Measurements from ENCODE around the gene ZNRF3. TPM values are rescaled to one million over a fixed set of nuclear protein-coding genes. Genes with fewer than 3 reads are reported as not detected.

ZNRF3 gene
- total and polyA plus RNA-seq, 8 donors, result 2.4 to 6.8 (median 3.9) TPM

DNA sequence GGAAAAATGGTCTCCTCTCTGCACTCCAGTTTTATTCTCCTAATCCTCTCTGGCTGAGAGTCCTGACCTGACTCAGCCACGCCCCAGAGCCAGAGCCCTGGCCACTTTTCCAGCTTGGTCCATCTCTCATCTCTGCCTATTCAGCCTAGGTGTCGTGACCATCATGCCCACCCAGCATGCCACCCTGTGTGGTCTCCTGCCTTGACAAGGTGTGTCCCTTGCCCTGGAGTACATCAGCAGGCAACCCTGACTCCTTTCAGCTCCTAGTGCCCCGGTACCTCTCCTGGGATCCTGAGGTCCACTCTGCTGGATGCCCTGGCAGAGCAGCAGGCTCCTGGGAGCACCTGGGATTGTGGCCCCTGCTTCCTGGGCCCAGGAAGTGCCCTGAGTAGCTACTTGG, 52.8 kb downstream of the ZNRF3 start:
- H3K9me3 ChIP-seq, result no peaks in the 10 kb centered on the region
- TF ChIP-seq, protein P1, sequence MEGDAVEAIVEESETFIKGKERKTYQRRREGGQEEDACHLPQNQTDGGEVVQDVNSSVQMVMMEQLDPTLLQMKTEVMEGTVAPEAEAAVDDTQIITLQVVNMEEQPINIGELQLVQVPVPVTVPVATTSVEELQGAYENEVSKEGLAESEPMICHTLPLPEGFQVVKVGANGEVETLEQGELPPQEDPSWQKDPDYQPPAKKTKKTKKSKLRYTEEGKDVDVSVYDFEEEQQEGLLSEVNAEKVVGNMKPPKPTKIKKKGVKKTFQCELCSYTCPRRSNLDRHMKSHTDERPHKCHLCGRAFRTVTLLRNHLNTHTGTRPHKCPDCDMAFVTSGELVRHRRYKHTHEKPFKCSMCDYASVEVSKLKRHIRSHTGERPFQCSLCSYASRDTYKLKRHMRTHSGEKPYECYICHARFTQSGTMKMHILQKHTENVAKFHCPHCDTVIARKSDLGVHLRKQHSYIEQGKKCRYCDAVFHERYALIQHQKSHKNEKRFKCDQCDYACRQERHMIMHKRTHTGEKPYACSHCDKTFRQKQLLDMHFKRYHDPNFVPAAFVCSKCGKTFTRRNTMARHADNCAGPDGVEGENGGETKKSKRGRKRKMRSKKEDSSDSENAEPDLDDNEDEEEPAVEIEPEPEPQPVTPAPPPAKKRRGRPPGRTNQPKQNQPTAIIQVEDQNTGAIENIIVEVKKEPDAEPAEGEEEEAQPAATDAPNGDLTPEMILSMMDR (IDR thresholded peaks at IDR 0.05), result no peak
- 95 to 100% methylated on average over 3 of the region's 3 CpGs for WGBS, 2 donors
- no peaks in the 10 kb centered on the region for H3K27me3 ChIP-seq
- no peak overlapping the region for H3K27ac ChIP-seq
- H3K4me3 ChIP-seq, result no peak overlapping the region
- no peak for DNase-seq
- FAIRE-seq, result no peak
- H3K4me1 ChIP-seq, result peaks cover 5 to 18% (median 14%) of the 10 kb centered on the region in 3 donors
- no peak for ATAC-seq
- intact Hi-C loops (cut with DNase I), result no loop called here
- H3K36me3 ChIP-seq, result no peaks in the 10 kb centered on the region

DNA sequence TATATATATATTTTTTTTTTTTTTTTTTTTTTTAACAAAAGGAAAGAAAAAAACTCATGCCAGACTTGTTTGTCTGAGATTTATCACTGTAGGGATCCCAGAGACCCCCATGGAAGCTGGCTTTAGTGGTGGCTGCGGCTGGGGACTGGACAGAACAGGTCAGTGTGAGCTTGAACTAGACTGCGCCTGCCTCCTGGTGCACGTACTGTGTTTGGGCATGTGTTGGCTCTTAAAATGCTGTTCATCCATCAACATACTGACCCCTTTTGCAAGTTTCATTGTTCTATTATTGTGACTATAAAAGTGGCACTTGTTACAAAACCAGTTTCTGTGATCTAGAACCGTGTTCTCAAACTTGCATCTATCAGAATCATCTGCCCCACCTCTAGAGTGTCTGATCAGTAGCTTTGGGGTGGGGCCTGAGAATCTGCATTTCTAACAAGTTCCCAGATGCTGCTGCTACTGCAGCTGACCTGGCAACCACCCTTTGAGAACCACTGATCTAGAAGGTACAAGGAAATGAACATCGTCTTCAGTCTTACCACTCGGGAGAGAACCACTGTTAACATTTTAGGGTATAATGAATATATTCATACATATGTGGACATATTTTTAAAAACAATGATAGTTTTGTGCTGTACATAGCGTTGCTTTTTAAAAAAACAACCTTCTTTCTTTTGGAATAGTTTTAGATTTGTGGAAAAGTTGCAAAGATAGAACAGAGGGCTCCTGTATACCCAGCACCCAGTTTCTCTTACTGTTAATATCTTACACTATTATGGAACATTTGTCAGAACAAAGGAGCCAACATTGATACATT, 54.0 kb downstream of the ZNRF3 start:
- no peak for DNase-seq
- TF ChIP-seq, protein P1 (IDR thresholded peaks at IDR 0.05), result no peak
- ATAC-seq, result no peak
- H3K27me3 ChIP-seq, result no peaks in the 10 kb centered on the region
- 83 to 86% methylated on average over 7 of the region's 7 CpGs for WGBS, 2 donors
- no peaks in the 10 kb centered on the region for H3K9me3 ChIP-seq
- H3K27ac ChIP-seq, result no peak overlapping the region
- intact Hi-C loops (cut with DNase I), result no loop called here
- no peak overlapping the region for H3K4me3 ChIP-seq
- H3K4me1 ChIP-seq, result peaks cover 5 to 14% (median 13%) of the 10 kb centered on the region in 3 donors
- no peaks in the 10 kb centered on the region for H3K36me3 ChIP-seq
- FAIRE-seq, result no peak

DNA sequence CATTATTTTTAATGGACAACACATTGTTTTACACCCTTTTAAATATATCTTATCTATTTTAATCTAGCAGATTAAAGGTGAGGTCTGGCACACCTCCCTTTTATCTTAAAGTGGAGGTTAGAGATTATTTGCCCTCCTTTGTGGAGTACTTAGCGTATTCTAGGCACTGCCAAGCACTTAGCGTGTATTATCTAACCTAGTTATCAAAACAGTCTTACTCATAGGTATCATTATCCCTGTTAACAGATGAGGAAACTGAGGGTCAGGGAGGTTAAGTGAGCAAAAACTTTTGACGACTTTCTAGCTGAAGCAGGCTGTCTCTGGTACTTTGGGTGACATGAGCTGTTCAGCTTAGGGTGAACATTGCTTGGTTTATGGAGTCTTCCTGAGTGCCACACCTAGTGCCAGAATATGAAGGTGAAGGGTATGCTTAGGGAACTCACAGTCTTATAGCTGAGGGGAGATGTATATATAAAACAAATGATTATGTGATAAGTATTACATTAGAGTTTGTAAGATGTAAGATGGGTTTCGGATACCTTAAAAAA, 55.0 kb downstream of the ZNRF3 start:
- 55 to 63% methylated on average over 4 of the region's 4 CpGs for WGBS, 2 donors
- no peak overlapping the region for H3K4me3 ChIP-seq
- DNase-seq, result no peak
- FAIRE-seq, result no peak
- no peaks in the 10 kb centered on the region for H3K9me3 ChIP-seq
- peaks cover 0 to 6% (median 4%) of the 10 kb centered on the region in 3 donors for H3K4me1 ChIP-seq
- no peak for ATAC-seq
- H3K36me3 ChIP-seq, result no peaks in the 10 kb centered on the region
- TF ChIP-seq, protein P1 (IDR thresholded peaks at IDR 0.05), result no peak
- no peaks in the 10 kb centered on the region for H3K27me3 ChIP-seq
- intact Hi-C loops (cut with DNase I), result no loop called here
- H3K27ac ChIP-seq, result no peak overlapping the region

DNA sequence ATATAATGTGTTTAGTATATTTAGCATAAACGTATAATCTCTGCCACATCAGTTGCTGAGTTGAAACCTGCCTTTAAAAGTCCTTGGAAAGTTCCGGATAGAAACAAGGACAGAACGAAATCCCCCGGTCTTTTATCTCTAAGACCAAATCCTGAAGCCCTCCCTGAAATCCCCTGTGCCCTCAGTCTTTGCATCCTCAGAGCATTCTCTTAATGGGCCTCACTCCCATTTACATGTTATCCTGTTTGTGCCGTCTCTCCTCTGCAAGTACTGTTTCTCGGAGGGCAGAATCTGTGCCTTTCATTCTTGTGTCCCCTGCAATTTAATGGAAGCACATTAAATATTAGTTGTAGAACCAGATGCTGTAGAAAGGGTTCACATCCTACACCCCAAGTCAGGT, 56.0 kb downstream of the ZNRF3 start:
- ATAC-seq (no peak), DNase-seq (no peak), FAIRE-seq (no peak)
- 61 to 65% methylated on average over 6 of the region's 6 CpGs for WGBS, 2 donors
- Histone ChIP-seq H3K4me1 (peaks cover 0 to 13% (median 7%) of the 10 kb centered on the region in 3 donors), H3K36me3 (no peaks in the 10 kb centered on the region), H3K9me3 (no peaks in the 10 kb centered on the region), H3K27ac (no peak overlapping the region), H3K4me3 (no peak overlapping the region), H3K27me3 (no peaks in the 10 kb centered on the region)
- intact Hi-C loops (cut with DNase I), result no loop called here
- TF ChIP-seq, protein P1 (IDR thresholded peaks at IDR 0.05), result no peak

DNA sequence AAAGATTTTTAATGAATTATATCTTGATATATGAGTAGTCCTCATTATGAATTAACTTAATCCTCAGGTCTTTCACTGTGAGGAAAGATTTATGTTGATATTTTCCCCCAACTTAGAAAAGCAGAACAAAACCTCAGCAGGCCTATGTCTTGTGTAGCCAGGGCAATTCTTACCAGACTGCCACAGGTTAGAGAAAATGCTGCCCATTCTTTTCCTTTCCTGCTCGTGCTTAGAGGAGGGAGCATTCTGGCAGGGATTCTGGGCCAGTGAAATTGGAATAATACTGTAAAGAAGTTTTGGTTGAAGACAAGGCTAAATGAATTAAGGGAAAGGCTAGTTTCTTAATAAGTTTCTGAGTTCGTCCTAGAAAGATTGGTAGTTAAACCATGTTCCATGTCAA, 56.6 kb downstream of the ZNRF3 start:
- Histone ChIP-seq H3K9me3 (no peaks in the 10 kb centered on the region), H3K4me3 (no peak overlapping the region), H3K4me1 (peaks cover 0 to 9% (median 7%) of the 10 kb centered on the region in 3 donors), H3K27me3 (no peaks in the 10 kb centered on the region), H3K36me3 (no peaks in the 10 kb centered on the region), H3K27ac (no peak overlapping the region)
- TF ChIP-seq, protein P1 (IDR thresholded peaks at IDR 0.05), result no peak
- ATAC-seq, result no peak
- no peak for DNase-seq
- 48 to 56% methylated on average over 2 of the region's 2 CpGs for whole genome bisulfite sequencing, 2 donors
- intact Hi-C loops (cut with DNase I), result no loop called here
- no peak for FAIRE-seq
